Choroid plexus epithelial cell (primary cell): ENCODE data around the gene DCK.
A peak's percentile ranks its signal among the peaks of the same experiment; 100 is the strongest.
"Not testable (repeated sequence)": the region's sequence is repeated elsewhere in the genome, so short reads cannot be mapped to it uniquely, and the experiment has no call there.

ENCODE experiments used
- DNase-seq: peaks from one replicate; pipeline ENCODE4 v3.0.0-alpha.2; 2010; ENCODE audit warnings: low read depth
- H3K4me3 ChIP-seq: 2 replicates; pipeline ENCODE4 v1.5.1; 2011; ENCODE audit warnings: low read depth, mild to moderate bottlenecking, control low read depth, low read length, moderate library complexity
- TF ChIP-seq, protein P1 (sequence below): conservative IDR thresholded peaks from 2 replicates; pipeline ENCODE4 v1.5.1; 2011; ENCODE audit warnings: low read depth, mild to moderate bottlenecking, control low read depth, inconsistent platforms, low read length, moderate library complexity

The DCK gene

DNA sequence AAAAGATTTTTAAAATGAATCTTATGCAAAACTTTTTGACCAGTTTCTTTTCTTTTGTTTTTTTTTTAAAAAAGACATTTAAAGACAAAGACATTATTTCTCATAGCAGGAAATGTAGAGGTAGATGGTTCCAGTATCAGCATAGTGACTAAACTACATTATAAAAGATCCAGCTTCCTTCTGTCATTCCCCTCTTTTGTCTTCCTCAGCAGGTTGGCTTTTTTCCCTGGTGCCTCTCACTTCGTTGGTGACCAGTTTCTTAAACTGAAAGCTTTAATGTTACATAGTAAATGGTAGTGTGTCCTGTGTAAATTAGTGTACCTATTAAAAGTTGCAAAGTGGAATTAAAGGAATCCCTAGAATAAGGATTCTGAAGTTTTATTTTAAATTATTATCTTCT, 36.1 kb downstream of the DCK start:
- no peak overlapping the region for H3K4me3 ChIP-seq
- DNase-seq = no peak
- TF ChIP-seq, protein P1, sequence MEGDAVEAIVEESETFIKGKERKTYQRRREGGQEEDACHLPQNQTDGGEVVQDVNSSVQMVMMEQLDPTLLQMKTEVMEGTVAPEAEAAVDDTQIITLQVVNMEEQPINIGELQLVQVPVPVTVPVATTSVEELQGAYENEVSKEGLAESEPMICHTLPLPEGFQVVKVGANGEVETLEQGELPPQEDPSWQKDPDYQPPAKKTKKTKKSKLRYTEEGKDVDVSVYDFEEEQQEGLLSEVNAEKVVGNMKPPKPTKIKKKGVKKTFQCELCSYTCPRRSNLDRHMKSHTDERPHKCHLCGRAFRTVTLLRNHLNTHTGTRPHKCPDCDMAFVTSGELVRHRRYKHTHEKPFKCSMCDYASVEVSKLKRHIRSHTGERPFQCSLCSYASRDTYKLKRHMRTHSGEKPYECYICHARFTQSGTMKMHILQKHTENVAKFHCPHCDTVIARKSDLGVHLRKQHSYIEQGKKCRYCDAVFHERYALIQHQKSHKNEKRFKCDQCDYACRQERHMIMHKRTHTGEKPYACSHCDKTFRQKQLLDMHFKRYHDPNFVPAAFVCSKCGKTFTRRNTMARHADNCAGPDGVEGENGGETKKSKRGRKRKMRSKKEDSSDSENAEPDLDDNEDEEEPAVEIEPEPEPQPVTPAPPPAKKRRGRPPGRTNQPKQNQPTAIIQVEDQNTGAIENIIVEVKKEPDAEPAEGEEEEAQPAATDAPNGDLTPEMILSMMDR = no peak

DNA sequence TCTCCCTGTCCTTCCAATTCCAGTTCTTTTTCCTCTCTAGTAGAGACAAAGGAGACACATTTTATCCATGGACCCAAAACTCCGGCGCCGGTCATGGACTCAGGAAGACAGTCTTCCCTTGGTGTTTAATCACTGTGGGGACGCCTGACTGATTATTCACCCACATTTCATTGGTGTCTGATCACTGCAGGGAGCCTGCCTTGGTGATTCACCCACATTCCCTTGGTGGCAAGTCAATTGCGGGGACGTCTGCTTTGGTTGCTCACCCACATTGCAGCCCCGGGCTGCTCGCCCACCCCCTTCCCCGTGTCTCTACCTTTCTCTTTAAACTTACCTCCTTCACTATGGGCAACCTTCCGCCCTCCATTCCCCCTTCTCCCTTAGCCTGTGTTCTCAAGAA, 38.7 kb downstream of the DCK start:
- not testable (repeated sequence) for H3K4me3 ChIP-seq
- DNase-seq = peak; percentile 52

DNA sequence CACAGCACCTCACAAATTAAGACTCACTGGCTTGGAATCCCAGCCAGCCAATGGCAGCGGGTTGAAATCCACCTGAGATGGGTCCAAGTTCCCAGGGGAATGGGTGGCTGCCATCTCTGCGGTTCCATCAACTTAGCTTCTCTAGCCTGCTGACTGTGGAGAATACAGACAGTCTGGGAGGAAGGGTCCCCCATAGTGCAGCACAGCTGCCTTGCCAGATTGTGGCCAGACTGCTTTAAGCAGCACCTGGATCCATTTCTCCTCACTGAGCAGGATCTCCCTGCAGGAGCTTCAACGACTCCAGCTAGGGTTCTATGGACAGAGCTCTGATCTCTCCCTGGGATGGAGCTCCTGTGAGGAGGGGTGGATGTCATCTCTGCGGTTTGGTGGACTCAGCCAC, 51.8 kb downstream of the DCK start:
- DNase-seq = no peak
- TF ChIP-seq, protein P1 = no peak
- no peak overlapping the region for H3K4me3 ChIP-seq

DNA sequence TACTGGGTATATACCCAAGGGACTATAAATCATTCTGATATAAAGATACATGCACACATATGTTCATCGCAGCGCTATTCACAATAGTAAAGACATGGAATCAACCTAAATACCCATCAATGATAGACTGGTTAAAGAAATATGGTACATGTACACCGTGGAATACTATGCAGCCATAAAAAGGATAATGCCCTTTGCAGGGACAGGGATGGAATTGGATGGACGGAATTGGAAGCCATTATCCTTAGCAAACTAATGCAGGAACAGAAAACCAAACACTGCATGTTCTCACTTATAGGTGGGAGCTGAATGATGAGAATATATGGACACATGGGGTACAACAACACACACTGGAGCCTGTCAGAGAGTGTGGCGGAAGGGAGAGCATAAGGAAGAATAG, 55.9 kb downstream of the DCK start:
- no peak for DNase-seq
- no peak overlapping the region for H3K4me3 ChIP-seq
- TF ChIP-seq, protein P1 = no peak

DNA sequence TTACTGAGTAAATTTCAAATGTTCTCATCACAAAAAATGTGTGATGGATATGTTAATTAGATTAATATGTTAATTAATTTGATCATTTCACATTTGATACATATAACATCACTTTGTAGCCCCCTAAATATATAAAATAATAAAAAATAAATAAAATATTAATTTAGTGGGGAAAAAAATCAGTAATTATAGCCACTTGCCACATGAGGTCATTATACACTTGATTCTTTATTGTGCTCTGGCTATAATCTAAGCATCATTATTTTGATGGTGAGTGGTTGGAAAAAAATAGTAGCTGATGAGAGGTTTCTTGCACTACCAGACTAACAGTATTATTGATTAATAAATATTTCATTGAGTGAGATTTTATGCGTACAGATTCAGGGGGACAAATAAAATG, 57.4 kb downstream of the DCK start:
- TF ChIP-seq, protein P1 = no peak
- H3K4me3 ChIP-seq = no peak overlapping the region
- DNase-seq = no peak

DNA sequence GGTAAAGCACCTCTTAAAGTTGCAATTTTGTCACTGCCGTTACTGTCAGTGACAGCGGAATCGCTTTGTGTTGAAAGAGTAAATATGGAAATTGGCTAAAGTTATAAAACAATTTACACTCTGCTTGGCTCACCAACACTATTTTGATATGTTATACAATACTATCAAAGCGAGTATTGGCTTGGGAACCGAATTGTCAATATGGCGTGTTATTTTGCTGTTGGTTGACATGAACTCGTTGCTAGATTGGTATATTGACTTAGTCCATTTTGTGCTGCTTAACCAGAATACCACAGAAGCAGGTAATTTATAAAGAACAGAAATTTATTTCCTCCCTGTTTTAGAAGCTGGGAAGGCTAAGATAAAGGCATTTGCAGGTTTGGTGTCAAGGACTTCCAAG, 58.6 kb downstream of the DCK start:
- TF ChIP-seq, protein P1 = no peak

DNA sequence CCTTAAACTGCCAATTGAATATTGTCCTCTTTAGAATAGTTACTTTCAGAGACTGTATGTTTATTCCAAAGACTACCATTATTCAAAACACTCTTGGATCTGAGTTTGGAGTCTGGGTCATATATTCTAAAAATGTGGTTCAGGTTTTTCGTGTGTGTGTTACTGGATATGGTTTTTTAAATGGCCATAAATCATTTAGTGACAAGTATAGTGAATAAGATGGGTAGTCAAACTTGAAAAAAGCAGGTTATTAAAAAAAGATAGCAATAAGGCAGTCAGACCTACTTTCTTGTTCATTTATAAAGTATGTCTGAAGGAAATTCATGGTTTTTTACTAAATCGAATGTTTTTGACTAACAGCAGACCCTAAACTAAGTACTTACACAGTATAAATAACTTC, 59.3 kb downstream of the DCK start:
- DNase-seq = no peak
- no peak overlapping the region for H3K4me3 ChIP-seq
- TF ChIP-seq, protein P1 = no peak

More for the DNA sequence above, 58.6 kb downstream of the DCK start:
- no peak overlapping the region for H3K4me3 ChIP-seq
- DNase-seq = no peak

DNA sequence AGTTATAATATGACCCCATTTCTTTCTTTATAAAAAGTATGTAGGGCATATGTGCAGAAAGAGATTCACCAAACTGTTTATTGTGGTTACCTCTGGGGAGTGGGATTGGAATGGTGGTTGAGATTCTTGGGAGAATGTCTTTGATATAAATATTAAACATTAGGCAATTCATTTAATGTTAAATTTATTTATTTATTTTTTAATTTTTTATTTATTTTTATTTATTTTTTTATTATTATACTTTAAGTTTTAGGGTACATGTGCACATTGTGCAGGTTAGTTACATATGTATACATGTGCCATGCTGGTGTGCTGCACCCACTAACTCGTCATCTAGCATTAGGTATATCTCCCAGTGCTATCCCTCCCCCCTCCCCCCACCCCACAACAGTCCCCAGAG, 60.2 kb downstream of the DCK start:
- H3K4me3 ChIP-seq, DNase-seq: not testable (repeated sequence)

DNA sequence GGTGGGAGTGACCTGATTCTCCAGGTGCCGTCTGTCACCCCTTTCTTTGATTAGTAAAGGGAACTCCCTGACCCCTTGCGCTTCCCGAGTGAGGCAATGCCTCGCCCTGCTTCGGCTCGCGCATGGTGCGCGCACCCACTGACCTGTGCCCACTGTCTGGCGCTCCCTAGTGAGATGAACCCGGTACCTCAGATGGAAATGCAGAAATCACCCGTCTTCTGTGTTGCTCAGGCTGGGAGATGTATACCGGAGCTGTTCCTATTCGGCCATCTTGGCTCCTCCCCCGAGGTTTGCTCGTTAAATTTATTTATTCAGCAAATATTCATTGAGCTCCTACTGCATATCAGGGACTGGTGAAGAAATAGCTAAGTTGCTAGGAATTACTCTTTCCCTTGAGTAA, 66.1 kb downstream of the DCK start:
- DNase-seq, H3K4me3 ChIP-seq: not testable (repeated sequence)
